B cell (primary cell): Measurements from ENCODE around the gene NFATC1. TPM values are rescaled to one million over a fixed set of nuclear protein-coding genes. Genes with fewer than 3 reads are reported as not detected.

Experiments
- ATAC-seq: fragments of 200-7000 bp; cut with Tn5 transposase; one replicate; pipeline ENCODE4 v1.10.0; 2021; ENCODE audit warnings: low read depth, mild to moderate bottlenecking, moderate number of reproducible peaks, moderate library complexity
- CTCF ChIA-PET: fragments of 350-600 bp; sonication (Branson Sonifier 250); formaldehyde crosslinking; loops from one replicate; lab custom pipeline; 2021; ENCODE audit warnings: antibody characterized with exemption, inconsistent platforms; lab: Charles Lee
- POLR2A ChIA-PET: fragments of 350-600 bp; sonication (Branson Sonifier 250); formaldehyde crosslinking; loops from one replicate; lab custom pipeline; 2021; ENCODE audit warnings: antibody characterized with exemption; lab: Charles Lee
- DNase-seq: peaks from one replicate; pipeline ENCODE4 v3.0.0; 2013
- H2AFZ ChIP-seq: 2 replicates; pipeline ENCODE4 v1.6.1; 2012; ENCODE audit warnings: mild to moderate bottlenecking, low read depth, low read length; ENCODE audit not compliant: insufficient read depth, poor library complexity, severe bottlenecking
- H3K27ac ChIP-seq, 2 donors: 1 replicate in 1 of 2; 2 replicates in 1 of 2; pipeline ENCODE4 v1.5.1; 2012 to 2013; ENCODE audit warnings: low read length in 2 of 2, mild to moderate bottlenecking in 2 of 2, moderate library complexity in 1 of 2
- H3K27me3 ChIP-seq, 4 experiments: fragments of 200-600 bp in 1 of 4; sonication (generic) in 1 of 4; replicated peaks in 1 of 4; 1 replicate in 2 of 4; 2 replicates in 2 of 4; pipeline versions ENCODE4 v1.6.1 to v1.7.0; 2013 to 2016; ENCODE audit warnings: low read length in 3 of 4, mild to moderate bottlenecking in 2 of 4, mixed read lengths in 1 of 4, moderate library complexity in 1 of 4; ENCODE audit not compliant: insufficient read depth in 4 of 4, control insufficient read depth in 3 of 4; ENCODE audit errors: control extremely low read depth in 1 of 4
- H3K36me3 ChIP-seq, 2 experiments: replicated peaks in 1 of 2; 1 replicate in 1 of 2; 2 replicates in 1 of 2; pipeline versions ENCODE4 v1.6.1 to v1.7.1; 2013; ENCODE audit warnings: low read length in 1 of 2; ENCODE audit not compliant: insufficient read depth in 2 of 2, control insufficient read depth in 1 of 2; ENCODE audit errors: control extremely low read depth in 1 of 2, extremely low read depth in 1 of 2
- H3K4me1 ChIP-seq, 2 donors: fragments of 200-600 bp in 1 of 2; sonication (generic) in 1 of 2; 1 replicate in 1 of 2; 2 replicates in 1 of 2; pipeline versions ENCODE4 v1.5.1 to v1.6.1; 2013 to 2017; ENCODE audit warnings: low read length in 2 of 2; ENCODE audit not compliant: control insufficient read depth in 2 of 2, insufficient read depth in 2 of 2
- H3K4me2 ChIP-seq: replicated peaks from 2 replicates; pipeline ENCODE3; 2012; ENCODE audit warnings: mild to moderate bottlenecking, low read depth, low read length; ENCODE audit not compliant: poor library complexity, severe bottlenecking
- H3K4me3 ChIP-seq, 5 experiments: fragments of 200-600 bp in 1 of 5; sonication (generic) in 1 of 5; 1 replicate in 3 of 5; 2 replicates in 2 of 5; pipeline versions ENCODE4 v1.5.1 to v1.7.0; 2011 to 2016; ENCODE audit warnings: low read length in 4 of 5, mild to moderate bottlenecking in 4 of 5, low read depth in 2 of 5, control low read depth in 1 of 5, moderate library complexity in 1 of 5; ENCODE audit not compliant: insufficient read depth in 1 of 5; ENCODE audit errors: control extremely low read depth in 1 of 5, extremely low read depth in 1 of 5
- H3K79me2 ChIP-seq: fragments of 200-600 bp; sonication (generic); one replicate; pipeline ENCODE4 v1.6.0; 2016; ENCODE audit warnings: low read length; ENCODE audit not compliant: control insufficient read depth, insufficient read depth
- H3K9ac ChIP-seq: fragments of 200-600 bp; sonication (generic); 2 replicates; pipeline ENCODE4 v1.6.1; 2017; ENCODE audit warnings: mild to moderate bottlenecking, low read length, moderate library complexity
- H3K9me3 ChIP-seq, 3 donors: one replicate each; pipeline versions ENCODE4 v1.6.1 to v1.7.1; 2013; ENCODE audit warnings: low read length in 2 of 3; ENCODE audit not compliant: control insufficient read depth in 2 of 3, insufficient read depth in 1 of 3; ENCODE audit errors: control extremely low read depth in 1 of 3
- H4K20me1 ChIP-seq: 2 replicates; pipeline ENCODE4 v1.6.0; 2012; ENCODE audit warnings: mild to moderate bottlenecking, low read length; ENCODE audit not compliant: insufficient read depth, control insufficient read depth, poor library complexity, severe bottlenecking
- H3K27ac Mint-ChIP-seq: one replicate; pipeline ENCODE4 v1.8.0; 2021; ENCODE audit warnings: mixed read lengths
- H3K27me3 Mint-ChIP-seq: one replicate; pipeline ENCODE4 v1.8.0; 2021; ENCODE audit warnings: mixed read lengths
- H3K4me1 Mint-ChIP-seq: one replicate; pipeline ENCODE4 v1.8.0; 2021; ENCODE audit warnings: mixed read lengths
- H3K4me3 Mint-ChIP-seq: one replicate; pipeline ENCODE4 v1.8.0; 2021; ENCODE audit warnings: mixed read lengths
- H3K9me3 Mint-ChIP-seq: one replicate; pipeline ENCODE4 v1.8.0; 2022; ENCODE audit warnings: mixed read lengths; ENCODE audit not compliant: insufficient read depth
- CTCF ChIP-seq: fragments of 200-600 bp; IDR thresholded peaks from one replicate; pipeline ENCODE4 v1.8.0; 2022; ENCODE audit warnings: antibody characterized with exemption, mild to moderate bottlenecking
- EZH2 ChIP-seq: IDR thresholded peaks from 2 replicates; pipeline ENCODE4 v1.6.1; 2012; ENCODE audit warnings: borderline replicate concordance, low read depth, mild to moderate bottlenecking, moderate library complexity, low read length; ENCODE audit not compliant: insufficient read depth, poor library complexity, severe bottlenecking
- WGBS: methylation state at CpG from one replicate; pipeline ENCODE4 v1.1.5; 2013; ENCODE audit warnings: missing lambda C conversion rate; ENCODE audit not compliant: insufficient coverage; 5-methylcytosine and 5-hydroxymethylcytosine counted together
- intact Hi-C: fragments of 100-400 bp; cut with micrococcal nuclease; formaldehyde crosslinking; loops from one replicate; pipeline ENCODE4 v1.10.0; 2022
- polyA plus RNA-seq: library from polyadenylated mRNA; depleted of rRNA; stranded (reverse); fragments of >200 nt; gene quantifications from 2 replicates; pipeline ENCODE4 v1.2.3, GENCODE V29; 2012
- total RNA-seq, 2 donors: library from RNA; stranded (reverse); fragments of 120-200 nt in 1 of 2; gene quantifications; 1 replicate in 1 of 2; 2 replicates in 1 of 2; pipeline versions ENCODE4 v1.2.3 to v1.2.4, GENCODE V29; 2013 to 2022

Gene NFATC1
- total and polyA plus RNA-seq, 2 donors (not counting 1 experiment from before 2014, with no cell fraction given) = 32.2 to 108 TPM

GRCh38 chr18:79521416-79522205, 125.9 kb downstream of the NFATC1 start:
- H3K4me1 Mint-ChIP-seq = peaks cover 82% of the 10 kb centered on the region
- H3K36me3 ChIP-seq = peaks cover 0 to 10% of the 10 kb centered on the region in 2 experiments
- peak overlapping the region; percentile 96 for H3K27ac ChIP-seq
- no peaks in the 10 kb centered on the region for H3K27me3 ChIP-seq
- POLR2A ChIA-PET = interaction anchor here (0.8 kb wide), 1 partner anchor 76 kb away, joined by 10 read pairs; no protein-coding TSS in a partner anchor
- H3K27me3 Mint-ChIP-seq = no peaks in the 10 kb centered on the region
- no peak overlapping the region for H2AFZ ChIP-seq
- H3K4me1 ChIP-seq = peaks cover 64 to 81% of the 10 kb centered on the region in 2 donors
- H3K4me3 Mint-ChIP-seq = peak overlapping the region; percentile 85
- DNase-seq (no peak), ATAC-seq (no peak)
- peaks cover 0 to 3% (median 0%) of the 10 kb centered on the region in 3 donors for H3K9me3 ChIP-seq
- no peak overlapping the region for H3K4me3 ChIP-seq
- CTCF ChIA-PET = no interaction called here
- 89% methylated on average over 3 of the region's 9 CpGs for WGBS
- peaks cover 79% of the 10 kb centered on the region for H3K79me2 ChIP-seq
- H3K4me2 ChIP-seq = peak overlapping the region; percentile 89
- TF ChIP-seq EZH2 = no peak
- no peak for TF ChIP-seq CTCF
- H3K9ac ChIP-seq = no peak overlapping the region
- no peaks in the 10 kb centered on the region for H3K9me3 Mint-ChIP-seq
- peak overlapping the region; percentile 85 for H3K27ac Mint-ChIP-seq
- intact Hi-C loops = loop anchor here (5.0 kb wide), 1 partner anchor 511 kb away; the partner anchor contains the start of gene RBFA
- peaks cover 6% of the 10 kb centered on the region for H4K20me1 ChIP-seq
